Suppressor macrophage treated with lipopolysaccharide for 4 hours (primary cell): ENCODE data around the gene SPATA16.
"Not testable (repeated sequence)": the region's sequence is repeated elsewhere in the genome, so short reads cannot be mapped to it uniquely, and the experiment has no call there.

Experiments used
- DNase-seq: peaks from one replicate; pipeline ENCODE4 v3.0.0-alpha.2; 2020

SPATA16 gene

GRCh38 chr3:172938788-172939187, 202.2 kb downstream of the SPATA16 start:
- no peak for DNase-seq

DNA sequence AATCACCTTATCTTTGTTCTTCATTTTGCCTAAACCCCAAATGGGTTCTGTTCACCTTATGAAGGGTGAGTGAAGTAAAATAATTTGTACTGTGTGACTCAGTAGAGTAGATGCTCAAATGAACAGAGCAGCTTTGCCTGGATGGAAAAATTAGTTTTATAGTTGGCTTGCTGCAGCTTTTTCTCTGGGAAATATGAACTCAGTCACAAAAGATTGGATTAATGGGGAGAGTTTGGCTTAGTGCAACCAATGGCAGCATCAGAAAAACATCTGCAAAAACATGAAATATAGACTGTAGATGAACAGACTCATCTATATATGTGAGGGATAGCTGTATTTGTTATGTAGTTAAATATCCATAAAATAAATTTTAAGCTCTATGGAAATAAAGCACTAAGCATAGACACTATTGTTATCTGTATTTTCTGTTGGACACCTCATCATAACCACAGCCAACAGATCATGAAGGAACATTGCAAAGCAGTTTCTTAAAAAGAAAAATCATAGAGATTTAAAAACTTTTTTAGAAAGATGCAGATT, 209.2 kb downstream of the SPATA16 start:
- no peak for DNase-seq

GRCh38 chr3:172929451-172929850, 211.6 kb downstream of the SPATA16 start:
- DNase-seq, result no peak

- DNase-seq, result no peak
Measured at GRCh38 chr3:172924546-172924945, 216.5 kb downstream of the SPATA16 start.

DNA sequence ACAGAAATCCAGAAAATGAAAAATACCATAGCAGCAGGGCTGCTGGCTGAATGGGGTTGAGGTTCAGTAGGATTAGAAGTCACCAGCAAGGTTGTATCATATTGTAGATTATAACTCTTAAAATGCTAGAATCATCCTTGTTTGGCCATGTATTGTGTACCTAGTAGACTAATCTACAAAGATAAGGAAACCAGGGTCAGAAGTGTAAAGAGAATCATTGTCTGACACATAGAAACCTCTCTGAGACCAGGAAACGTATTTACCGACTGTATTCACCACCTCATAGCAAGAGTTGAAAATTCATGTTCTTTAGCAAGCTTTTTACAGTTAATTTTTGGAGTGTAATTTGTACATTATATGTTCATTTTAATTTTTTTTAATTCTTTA, 221.7 kb downstream of the SPATA16 start:
- DNase-seq, result no peak

DNA sequence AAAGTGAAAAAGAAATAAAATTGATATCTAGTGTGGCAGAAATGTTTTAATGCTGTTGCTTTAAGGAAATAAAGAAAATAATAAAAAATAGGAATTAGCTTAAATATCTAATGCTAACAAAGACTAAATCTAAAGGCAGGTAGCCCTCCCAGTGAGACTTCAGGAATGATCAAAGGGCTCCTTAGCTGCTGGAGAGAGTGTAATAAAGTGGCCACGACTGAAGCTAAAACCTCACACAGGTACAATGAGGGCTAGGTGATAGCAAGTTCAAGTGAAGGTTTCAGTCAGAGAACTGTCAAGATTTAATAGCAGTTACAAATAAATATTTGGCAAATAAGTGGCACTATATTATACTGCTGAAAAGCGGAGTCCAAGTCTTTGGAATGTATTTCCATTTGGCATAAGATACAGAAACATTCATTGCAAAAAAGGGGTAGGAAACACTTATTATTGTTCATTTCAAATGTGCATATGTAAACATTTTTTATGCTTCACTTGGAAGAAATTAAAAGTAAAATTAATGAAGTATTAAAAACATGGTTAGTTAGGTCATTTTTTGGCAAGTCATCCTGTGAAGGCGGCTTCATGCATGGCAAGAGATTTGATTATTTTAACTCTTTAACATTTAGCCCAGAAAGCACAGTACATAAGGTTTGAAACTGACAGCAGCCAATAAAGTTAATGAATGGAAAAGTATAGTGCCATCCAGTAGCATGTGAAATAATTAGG, 222.3 kb downstream of the SPATA16 start:
- no peak for DNase-seq

DNA sequence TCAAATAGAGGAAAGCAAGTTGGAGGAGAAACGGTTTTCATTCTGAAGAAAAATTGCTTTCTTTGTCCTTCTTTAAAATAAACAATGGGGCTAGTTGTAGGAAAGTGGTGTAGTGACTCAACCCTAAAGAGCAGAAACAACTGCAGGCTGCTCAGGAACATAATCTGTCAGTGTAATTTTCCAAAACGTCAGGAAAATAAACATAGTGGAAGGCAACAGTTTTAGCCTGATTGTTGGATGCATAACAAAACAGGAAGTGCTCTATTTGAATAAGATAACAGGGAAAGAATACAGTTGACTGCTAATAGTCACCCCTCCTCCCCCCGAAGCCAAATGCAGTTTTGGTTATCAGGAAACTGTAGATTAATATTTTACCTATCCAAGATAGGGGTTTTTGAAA, 222.9 kb downstream of the SPATA16 start:
- no peak for DNase-seq

GRCh38 chr3:172915911-172916514, 225.0 kb downstream of the SPATA16 start:
- DNase-seq, result no peak

DNA sequence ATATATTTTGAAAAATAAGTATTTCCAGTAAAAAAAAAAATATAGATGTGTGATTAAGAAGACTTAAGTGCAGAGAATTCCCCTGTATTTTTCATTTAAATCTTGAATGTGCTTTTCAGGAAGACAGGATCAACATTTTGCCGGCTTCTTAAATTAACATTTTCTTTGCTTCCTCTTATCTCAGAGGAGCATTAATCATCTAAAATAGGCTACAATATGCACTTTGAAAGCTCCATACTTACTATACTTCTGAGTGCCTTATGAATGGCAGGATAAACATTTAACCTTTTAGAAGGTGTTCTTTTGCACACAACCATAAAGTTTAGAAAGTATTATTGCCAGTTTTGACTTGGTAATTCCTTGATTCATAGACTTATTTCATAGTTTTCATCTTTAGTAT, 226.2 kb downstream of the SPATA16 start:
- DNase-seq, result no peak

DNA sequence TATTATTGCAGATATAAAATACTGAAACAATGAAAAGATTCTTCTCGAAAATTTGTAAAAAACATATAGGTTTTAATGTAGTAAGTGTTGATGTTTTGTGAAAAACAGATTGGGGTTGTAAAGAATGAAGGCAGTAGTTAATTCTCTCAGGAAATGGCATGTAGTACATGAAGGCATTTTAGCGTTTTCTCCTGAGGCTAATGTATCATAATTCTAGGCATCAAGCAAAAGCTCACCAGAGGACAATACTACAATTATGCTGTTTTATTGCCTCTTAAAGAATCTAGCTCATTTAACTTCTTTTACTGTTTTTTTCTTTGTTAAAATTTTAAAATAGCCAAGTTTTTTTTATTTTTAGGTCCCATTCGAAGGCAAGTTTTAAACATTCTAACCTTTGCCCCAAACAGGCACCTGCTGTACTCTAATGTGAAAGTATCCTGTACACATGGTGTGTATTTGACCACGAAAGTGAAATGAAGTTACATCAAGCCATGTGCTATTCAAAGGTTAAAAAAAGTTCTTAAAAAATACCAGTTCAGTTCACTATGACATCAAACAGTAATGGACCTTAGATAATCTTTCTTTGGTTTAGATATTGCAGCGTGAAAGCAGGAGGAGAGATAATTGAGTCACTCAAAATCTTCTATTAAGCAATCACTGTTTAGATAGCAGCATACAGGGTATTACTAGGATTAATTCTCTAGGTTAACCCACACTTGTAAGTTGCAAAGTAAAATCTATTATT, 227.0 kb downstream of the SPATA16 start:
- DNase-seq, result no peak

DNA sequence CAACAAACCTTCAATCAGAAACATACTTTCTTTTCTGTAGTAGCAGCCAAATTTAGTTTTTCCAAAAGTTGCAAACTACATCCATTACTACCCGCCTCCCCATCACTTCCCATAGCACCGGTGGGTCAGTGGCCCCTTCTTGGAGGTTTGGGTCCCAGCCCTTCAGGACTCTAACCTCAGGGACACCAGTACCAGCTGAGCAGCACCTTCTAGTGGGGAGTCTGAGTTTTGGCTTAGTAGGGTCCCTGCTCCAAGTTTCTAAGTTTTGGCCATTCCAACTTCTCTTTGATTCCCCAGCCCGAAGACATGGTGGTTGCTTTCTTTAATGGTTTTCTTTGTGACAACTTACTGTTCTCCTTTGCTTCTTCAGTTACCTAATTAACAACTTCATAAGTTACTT, 229.9 kb downstream of the SPATA16 start:
- no peak for DNase-seq

DNA sequence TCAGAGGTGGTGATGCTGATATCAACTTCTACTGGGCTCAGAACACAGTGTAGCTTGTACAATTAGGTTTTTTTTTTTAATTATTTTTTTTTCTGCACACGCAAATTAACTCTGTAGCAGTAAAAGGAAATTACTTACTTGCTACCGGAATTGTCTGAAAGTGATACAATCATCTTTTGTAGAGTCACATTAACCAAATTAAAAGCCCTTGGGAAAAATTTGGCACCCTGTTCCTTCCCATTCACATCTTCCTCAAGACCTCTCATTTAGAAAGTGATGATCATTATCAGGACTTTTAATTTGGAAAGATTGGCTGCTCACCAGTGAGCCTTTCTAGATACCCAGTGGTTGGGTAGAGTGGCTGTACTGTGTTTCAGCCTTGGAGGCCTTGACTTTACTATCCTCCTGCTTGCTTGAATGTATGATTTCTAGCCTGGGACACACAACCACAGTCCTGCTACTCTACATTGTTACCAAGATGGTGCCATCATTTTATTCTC, 232.2 kb downstream of the SPATA16 start:
- no peak for DNase-seq

DNA sequence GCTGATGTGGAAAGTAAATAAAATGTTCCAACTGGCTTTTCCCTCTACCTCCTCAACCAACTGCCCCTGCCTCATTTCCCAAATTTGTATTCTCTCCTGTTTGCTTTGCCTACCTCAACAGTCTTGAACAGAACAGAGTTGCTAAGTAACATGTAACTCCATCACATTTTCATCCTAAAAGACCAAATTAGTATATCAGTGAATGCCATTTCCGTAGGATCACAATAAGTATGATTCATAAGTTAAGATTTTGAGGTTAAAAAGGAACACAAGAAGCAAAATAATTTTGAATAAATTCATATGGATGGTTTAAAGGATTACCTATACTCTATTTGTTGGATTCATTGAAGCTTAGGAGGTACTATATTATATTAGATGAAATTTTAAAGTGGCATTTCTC, 235.6 kb downstream of the SPATA16 start:
- DNase-seq, result no peak

- DNase-seq, result no peak
Measured at GRCh38 chr3:172904711-172905373, 236.2 kb downstream of the SPATA16 start.

DNA sequence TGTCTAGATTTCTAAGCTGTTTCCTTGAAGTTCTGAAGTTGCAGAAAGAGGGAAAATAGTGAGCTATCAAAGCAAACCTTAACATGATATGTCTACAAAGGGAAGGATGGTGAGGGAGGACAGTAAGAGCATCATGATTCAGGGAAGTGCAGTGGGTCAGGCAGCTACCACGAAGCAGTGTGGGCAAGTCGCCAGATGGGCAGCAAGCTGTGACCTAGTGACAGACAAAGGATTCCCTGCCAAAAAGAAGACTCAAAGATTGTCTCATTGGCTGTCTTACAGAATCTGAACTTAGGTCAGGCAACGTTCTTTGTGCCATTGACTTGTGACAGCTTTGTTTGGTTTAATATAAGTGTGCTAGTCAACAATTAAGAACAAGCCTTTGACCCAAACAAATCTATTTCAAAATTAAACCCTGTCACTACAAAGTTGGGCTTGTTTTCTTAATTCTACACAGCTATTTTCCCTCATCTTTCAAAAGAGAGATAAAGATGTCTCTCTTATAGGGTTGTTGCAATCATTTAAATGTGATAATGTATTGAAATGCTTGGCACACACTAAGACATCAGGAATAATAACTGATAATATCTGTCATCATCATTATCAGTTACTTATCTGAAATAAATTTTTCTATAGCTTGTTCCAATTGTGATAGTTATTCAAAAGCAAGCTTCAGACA, 237.3 kb downstream of the SPATA16 start:
- no peak for DNase-seq

DNA sequence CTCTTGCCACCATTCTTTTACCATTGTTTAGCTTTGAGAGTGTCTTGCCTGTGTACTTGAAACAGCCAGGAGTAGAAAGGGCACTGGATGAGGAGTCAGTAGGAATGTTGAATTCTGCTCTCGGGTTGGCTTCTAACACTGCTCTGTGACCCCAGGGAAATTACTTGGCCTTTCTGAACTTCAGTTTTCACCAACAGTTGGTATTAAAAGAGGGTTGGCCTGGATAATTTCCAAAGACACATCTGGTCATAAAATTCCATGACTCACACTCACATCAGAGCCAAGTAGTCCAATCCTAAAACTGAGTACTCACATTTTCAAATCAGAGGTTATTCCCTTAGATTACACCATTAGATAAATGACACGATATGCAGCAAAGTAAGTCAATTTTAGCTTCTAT, 248.9 kb downstream of the SPATA16 start:
- no peak for DNase-seq

GRCh38 chr3:172885704-172886103, 255.3 kb downstream of the SPATA16 start:
- DNase-seq, result no peak

DNA sequence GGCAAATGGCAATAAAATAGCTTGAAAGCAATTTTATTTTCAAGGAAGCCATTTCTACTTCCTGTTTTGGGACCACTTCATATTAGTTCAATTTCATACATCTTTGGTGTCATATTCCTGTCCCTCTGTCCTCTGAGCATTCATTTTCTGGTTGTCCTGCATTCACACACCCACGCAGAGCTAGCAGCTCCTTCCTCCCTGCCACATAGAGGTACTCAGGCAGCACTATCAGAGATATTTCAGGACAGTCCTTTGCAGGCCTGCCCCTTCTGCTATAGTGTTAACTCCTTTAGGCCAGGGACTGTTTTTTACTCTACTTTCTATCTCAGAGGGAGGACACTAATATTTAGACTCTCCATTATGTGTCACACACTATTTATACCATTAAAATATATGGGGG, 258.5 kb downstream of the SPATA16 start:
- DNase-seq, result no peak

- DNase-seq, result not testable (repeated sequence)
Measured at GRCh38 chr3:172879381-172879780, 261.7 kb downstream of the SPATA16 start.

- DNase-seq, result no peak
Measured at GRCh38 chr3:172877011-172877410, 264.0 kb downstream of the SPATA16 start.

GRCh38 chr3:172876297-172876696, 264.7 kb downstream of the SPATA16 start:
- DNase-seq, result no peak

DNA sequence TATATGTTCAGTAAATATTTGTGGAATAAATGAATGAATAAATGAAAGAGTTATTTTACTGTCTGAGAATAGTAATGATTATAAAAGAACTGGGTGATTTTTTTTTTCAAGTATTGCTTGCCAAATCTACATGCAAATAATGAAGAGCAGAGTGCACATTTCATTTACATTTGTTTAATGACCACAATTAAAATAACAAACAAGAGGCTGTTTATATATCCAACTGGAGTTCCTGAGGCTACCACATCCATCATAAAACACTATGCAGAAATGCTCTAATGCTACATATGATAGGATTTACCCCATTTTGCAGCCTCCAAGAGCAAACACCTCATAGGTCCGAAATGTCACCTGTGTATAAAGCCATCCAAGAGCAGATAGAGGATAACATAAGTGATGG, 266.0 kb downstream of the SPATA16 start:
- no peak for DNase-seq
